GM19239 (cell line): ENCODE data around the gene PRR23A.

Experiments used
- DNase-seq: peaks from one replicate; pipeline ENCODE4 v3.0.0; 2011; ENCODE audit warnings: low spot score; ENCODE audit not compliant: insufficient read length
- FAIRE-seq: peaks from 2 replicates; lab custom pipeline; 2011; peaks lifted over from hg19 to GRCh38; lab: Jason Lieb, UNC

The PRR23A gene

DNA sequence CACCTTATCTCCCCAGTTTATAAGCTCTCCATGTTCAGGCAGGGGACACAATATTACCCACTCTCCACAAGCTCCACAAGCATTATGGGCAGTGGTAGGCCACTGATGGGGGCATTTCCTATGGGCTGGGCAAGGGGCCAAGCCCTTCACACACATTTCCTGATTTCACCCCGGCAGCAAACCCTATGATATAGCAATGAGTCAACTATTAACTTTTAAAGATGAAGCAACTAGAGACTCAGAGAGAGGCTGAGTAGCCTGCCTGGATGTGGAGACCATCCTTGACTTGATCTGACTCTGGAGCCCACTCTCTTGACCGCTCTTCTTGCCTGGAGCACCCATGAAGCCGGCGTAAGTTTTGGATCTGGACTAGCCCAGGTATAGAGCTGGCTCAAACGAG lies 31.6 kb downstream of the PRR23A start:
- DNase-seq, result no peak

GRCh38 chr3:138972941-138973340 lies 33.1 kb downstream of the PRR23A start:
- DNase-seq (no peak), FAIRE-seq (no peak)

More for the DNA sequence above, 31.6 kb downstream of the PRR23A start:
- no peak for FAIRE-seq

- DNase-seq, result no peak
- FAIRE-seq, result no peak
Observed at GRCh38 chr3:138971766-138972320, 34.2 kb downstream of the PRR23A start.

DNA sequence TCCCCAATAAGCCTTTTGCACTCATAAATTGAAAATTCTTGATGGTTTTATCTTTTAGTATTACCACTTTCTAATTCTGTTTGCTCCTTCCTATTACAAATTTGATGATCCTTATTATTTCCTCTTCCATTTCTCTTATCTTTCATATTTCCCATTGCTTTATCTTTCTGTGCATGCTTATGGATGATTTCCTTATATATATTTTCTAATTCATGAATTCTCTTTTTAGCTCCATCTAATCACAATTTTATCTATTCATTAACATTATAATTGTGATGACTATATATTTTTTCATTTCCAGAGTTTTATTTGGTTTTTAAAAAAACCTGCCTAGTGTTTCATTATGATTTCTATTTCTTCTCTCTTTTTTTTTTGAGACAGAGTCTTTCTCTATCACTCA lies 41.1 kb downstream of the PRR23A start:
- no peak for FAIRE-seq
- DNase-seq, result no peak

DNA sequence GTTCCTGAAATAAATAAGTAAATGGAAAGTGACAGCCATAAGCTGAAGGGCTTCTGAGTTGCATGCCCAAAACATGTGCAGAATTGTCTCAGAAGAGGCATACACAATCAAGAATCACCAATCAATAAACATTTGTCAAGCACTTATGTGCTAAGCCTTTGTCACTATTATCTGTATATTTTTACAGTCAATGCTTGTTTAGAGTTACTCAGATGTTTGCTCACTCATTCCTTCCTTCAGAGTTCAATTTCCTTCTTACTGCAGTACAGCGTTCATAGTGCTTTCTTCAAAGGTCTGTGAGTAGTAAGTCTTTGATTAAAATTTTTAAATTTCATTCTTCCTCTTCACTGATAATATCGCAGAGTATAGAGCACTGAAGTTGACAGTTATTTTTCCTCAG lies 41.8 kb downstream of the PRR23A start:
- DNase-seq, result no peak
- FAIRE-seq, result no peak

DNA sequence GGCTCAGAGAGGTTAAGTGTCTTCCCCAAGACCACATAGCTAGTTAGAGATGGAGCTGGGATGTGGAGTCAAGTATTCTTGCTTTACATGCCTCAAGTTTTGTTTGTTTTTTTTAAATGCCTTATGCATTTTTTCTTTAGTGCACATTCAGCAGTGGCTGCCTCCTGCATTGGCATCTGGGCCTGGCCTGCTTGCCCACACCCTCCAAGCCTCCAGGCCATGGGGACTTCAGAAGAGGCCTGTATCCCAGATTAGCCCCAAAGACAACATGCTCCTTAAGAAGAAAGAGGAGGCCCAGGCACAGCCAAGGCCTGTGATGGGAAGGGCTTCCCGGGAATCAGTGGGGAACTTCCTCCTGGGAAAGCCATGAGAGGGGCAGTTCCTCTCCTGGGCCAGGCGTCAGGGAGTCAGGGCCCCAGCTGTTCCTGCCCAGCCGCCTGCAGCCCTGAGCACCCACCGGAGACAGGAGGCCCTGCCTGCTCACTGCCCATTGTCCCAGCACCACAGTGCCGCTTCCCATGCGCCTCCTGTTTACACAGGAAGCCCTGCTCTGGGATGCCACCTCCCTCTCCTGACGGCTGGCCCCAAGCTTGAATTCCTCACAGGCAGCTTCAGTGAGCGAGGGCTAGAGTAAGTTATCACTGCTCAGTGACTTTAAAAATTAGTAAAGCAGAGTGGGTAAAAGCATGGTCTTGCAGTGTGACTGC lies 43.1 kb downstream of the PRR23A start:
- FAIRE-seq, result no peak
- DNase-seq, result no peak

GRCh38 chr3:138960417-138960852 lies 45.6 kb downstream of the PRR23A start:
- FAIRE-seq, result no peak
- no peak for DNase-seq
